Measurements from ENCODE around the gene TKT.

TKT gene

GRCh38 chr3:53231532-53232511 lies 24.0 kb downstream of the TKT start:
- H3K4me2 ChIP-seq (ENCODE audit: low read length), result no peak overlapping the region
- no peak for TF ChIP-seq EZH2 (IDR thresholded peaks at IDR 0.05; ENCODE audit: borderline replicate concordance, low read length)
- peak; percentile 24; the same call in 1 of the 2 replicates for TF ChIP-seq CTCF (IDR thresholded peaks at IDR 0.05; ENCODE audit: low read length)

GRCh38 chr3:53230789-53231188 lies 25.0 kb downstream of the TKT start:
- Histone ChIP-seq H3K9me3 (ENCODE audit: low read length) (no peaks in the 10 kb centered on the region), H3F3A (ENCODE audit: insufficient read depth, low read length) (no peaks in the 10 kb centered on the region), H3K4me3 (ENCODE audit: low read depth, low read length, poor library complexity, severe bottlenecking) (no peak overlapping the region), H3K79me2 (ENCODE audit: insufficient read depth, low read length) (no peaks in the 10 kb centered on the region), H2AFZ (ENCODE audit: low read length) (no peak overlapping the region), H3K9me2 (ENCODE audit: low read depth, low read length) (no peaks in the 10 kb centered on the region), H3K4me2 (ENCODE audit: low read length) (no peak overlapping the region), H3K27me3 (ENCODE audit: insufficient read depth, low read length) (no peaks in the 10 kb centered on the region), H4K20me1 (ENCODE audit: insufficient read depth, low read length) (no peaks in the 10 kb centered on the region), H3K9ac (ENCODE audit: low read length) (no peak overlapping the region), H3K27ac (ENCODE audit: low read depth, low read length, poor library complexity, severe bottlenecking) (no peak overlapping the region), H3K4me1 (ENCODE audit: insufficient read depth, low read length, severe bottlenecking) (no peaks in the 10 kb centered on the region), H3K36me3 (ENCODE audit: insufficient read depth, low read length) (peaks cover 99% of the 10 kb centered on the region)
- TF ChIP-seq CTCF (IDR thresholded peaks at IDR 0.05; ENCODE audit: low read length) (no peak), EZH2 (IDR thresholded peaks at IDR 0.05; ENCODE audit: borderline replicate concordance, low read length) (no peak)

More at GRCh38 chr3:53231532-53232511, 24.0 kb downstream of the TKT start:
- Histone ChIP-seq H2AFZ (ENCODE audit: low read length) (no peak overlapping the region), H3K27me3 (ENCODE audit: insufficient read depth, low read length) (no peaks in the 10 kb centered on the region), H3F3A (ENCODE audit: insufficient read depth, low read length) (no peaks in the 10 kb centered on the region), H3K4me3 (ENCODE audit: low read depth, low read length, poor library complexity, severe bottlenecking) (no peak overlapping the region), H3K4me1 (ENCODE audit: insufficient read depth, low read length, severe bottlenecking) (no peaks in the 10 kb centered on the region), H3K36me3 (ENCODE audit: insufficient read depth, low read length) (peaks cover 99% of the 10 kb centered on the region), H3K27ac (ENCODE audit: low read depth, low read length, poor library complexity, severe bottlenecking) (no peak overlapping the region), H3K9me3 (ENCODE audit: low read length) (no peaks in the 10 kb centered on the region), H3K9me2 (ENCODE audit: low read depth, low read length) (no peaks in the 10 kb centered on the region), H3K9ac (ENCODE audit: low read length) (no peak overlapping the region), H4K20me1 (ENCODE audit: insufficient read depth, low read length) (no peaks in the 10 kb centered on the region), H3K79me2 (ENCODE audit: insufficient read depth, low read length) (no peaks in the 10 kb centered on the region)

GRCh38 chr3:53230041-53230621 lies 25.7 kb downstream of the TKT start:
- H3K4me1 ChIP-seq (ENCODE audit: insufficient read depth, low read length, severe bottlenecking), result no peaks in the 10 kb centered on the region
- peaks cover 99% of the 10 kb centered on the region for H3K36me3 ChIP-seq (ENCODE audit: insufficient read depth, low read length)
- H3K9me2 ChIP-seq (ENCODE audit: low read depth, low read length), result no peaks in the 10 kb centered on the region
- no peaks in the 10 kb centered on the region for H3K79me2 ChIP-seq (ENCODE audit: insufficient read depth, low read length)
- H3K27ac ChIP-seq (ENCODE audit: low read depth, low read length, poor library complexity, severe bottlenecking), result no peak overlapping the region
- H2AFZ ChIP-seq (ENCODE audit: low read length), result no peak overlapping the region
- H3K9me3 ChIP-seq (ENCODE audit: low read length), result no peaks in the 10 kb centered on the region
- H3K27me3 ChIP-seq (ENCODE audit: insufficient read depth, low read length), result no peaks in the 10 kb centered on the region
- no peaks in the 10 kb centered on the region for H3F3A ChIP-seq (ENCODE audit: insufficient read depth, low read length)
- H3K4me3 ChIP-seq (ENCODE audit: low read depth, low read length, poor library complexity, severe bottlenecking), result no peak overlapping the region
- H3K4me2 ChIP-seq (ENCODE audit: low read length), result no peak overlapping the region
- TF ChIP-seq CTCF (IDR thresholded peaks at IDR 0.05; ENCODE audit: low read length) (peak; percentile 20; the same call in 1 of the 2 replicates), EZH2 (IDR thresholded peaks at IDR 0.05; ENCODE audit: borderline replicate concordance, low read length) (no peak)
- H3K9ac ChIP-seq (ENCODE audit: low read length), result no peak overlapping the region
- H4K20me1 ChIP-seq (ENCODE audit: insufficient read depth, low read length), result no peaks in the 10 kb centered on the region
